ENCODE data around the gene ARHGAP40. TPM values are rescaled to one million over a fixed set of nuclear protein-coding genes. Genes with fewer than 3 reads are reported as not detected.

ARHGAP40 gene
- total RNA-seq, 3 donors from 2014 or later, result not detected

GRCh38 chr20:38642498-38642897, 40.9 kb downstream of the ARHGAP40 start:
- H3K9me3 ChIP-seq, result no peaks in the 10 kb centered on the region
- no peaks in the 10 kb centered on the region for H3K36me3 ChIP-seq (ENCODE audit: low read depth)
- DNase-seq (no peak), ATAC-seq (no peak)
- H3K4me1 ChIP-seq (ENCODE audit: low read depth), result peaks cover 3% of the 10 kb centered on the region
- intact Hi-C loops (cut with DNase I, micrococcal nuclease), result loop anchor here (10.0 kb wide), 4 partner anchors 102 to 402 kb away; partner anchors contain the start of gene ACTR5 (in 1 of the 2)
- no peak for TF ChIP-seq CTCF (IDR thresholded peaks at IDR 0.05)
- H3K4me3 ChIP-seq, result no peak overlapping the region

GRCh38 chr20:38644588-38645260, 43.1 kb downstream of the ARHGAP40 start:
- DNase-seq (no peak), ATAC-seq (no peak)
- Histone ChIP-seq H3K36me3 (ENCODE audit: low read depth) (no peaks in the 10 kb centered on the region), H3K9me3 (no peaks in the 10 kb centered on the region), H3K4me1 (ENCODE audit: low read depth) (peaks cover 3% of the 10 kb centered on the region), H3K4me3 (no peak overlapping the region)
- no peak for TF ChIP-seq CTCF (IDR thresholded peaks at IDR 0.05)
- intact Hi-C loops (cut with DNase I, micrococcal nuclease), result loop anchor here (10.0 kb wide), 4 partner anchors 100 to 400 kb away; partner anchors contain the start of gene ACTR5 (in 1 of the 2)

- no peak overlapping the region for H3K4me3 ChIP-seq
- peaks cover 3% of the 10 kb centered on the region for H3K4me1 ChIP-seq (ENCODE audit: low read depth)
- TF ChIP-seq CTCF (IDR thresholded peaks at IDR 0.05), result no peak
- H3K9me3 ChIP-seq, result no peaks in the 10 kb centered on the region
- intact Hi-C loops (cut with DNase I, micrococcal nuclease), result loop anchor here (10.0 kb wide), 4 partner anchors 99 to 399 kb away; partner anchors contain the start of gene ACTR5 (in 1 of the 2)
- DNase-seq (no peak), ATAC-seq (no peak)
- H3K36me3 ChIP-seq (ENCODE audit: low read depth), result no peaks in the 10 kb centered on the region
Measured at GRCh38 chr20:38645351-38645750, 43.7 kb downstream of the ARHGAP40 start.

GRCh38 chr20:38645980-38646858, 44.6 kb downstream of the ARHGAP40 start:
- Histone ChIP-seq H3K4me1 (ENCODE audit: low read depth) (peaks cover 3% of the 10 kb centered on the region), H3K4me3 (no peak overlapping the region), H3K36me3 (ENCODE audit: low read depth) (no peaks in the 10 kb centered on the region), H3K9me3 (no peaks in the 10 kb centered on the region)
- peak; percentile 72 to 88 (median 79) for DNase-seq
- ATAC-seq, result peak; percentile 97
- intact Hi-C loops (cut with DNase I, micrococcal nuclease), result loop anchor here (10.0 kb wide), 4 partner anchors 99 to 399 kb away; partner anchors contain the start of gene ACTR5 (in 1 of the 2)
- TF ChIP-seq CTCF (IDR thresholded peaks at IDR 0.05), result peak; percentile 84

- DNase-seq (peak in 1 of 3 donors; percentile 7), ATAC-seq (no peak)
- intact Hi-C loops (cut with DNase I, micrococcal nuclease), result loop anchor here (10.0 kb wide), 4 partner anchors 95 to 395 kb away; partner anchors contain the start of gene ACTR5 (in 1 of the 2)
- Histone ChIP-seq H3K4me3 (no peak overlapping the region), H3K4me1 (ENCODE audit: low read depth) (peaks cover 3% of the 10 kb centered on the region), H3K36me3 (ENCODE audit: low read depth) (no peaks in the 10 kb centered on the region), H3K9me3 (no peaks in the 10 kb centered on the region)
- TF ChIP-seq CTCF (IDR thresholded peaks at IDR 0.05), result no peak
Measured at GRCh38 chr20:38649275-38649891, 47.8 kb downstream of the ARHGAP40 start.

Measured in mucosa of descending colon (tissue), 3 donors.